ENCODE results near the gene SRRM4. TPM values are rescaled to one million over a fixed set of nuclear protein-coding genes. Genes with fewer than 3 reads are reported as not detected.

Gene SRRM4
- total RNA-seq, 2 donors from 2014 or later: not detected

DNA sequence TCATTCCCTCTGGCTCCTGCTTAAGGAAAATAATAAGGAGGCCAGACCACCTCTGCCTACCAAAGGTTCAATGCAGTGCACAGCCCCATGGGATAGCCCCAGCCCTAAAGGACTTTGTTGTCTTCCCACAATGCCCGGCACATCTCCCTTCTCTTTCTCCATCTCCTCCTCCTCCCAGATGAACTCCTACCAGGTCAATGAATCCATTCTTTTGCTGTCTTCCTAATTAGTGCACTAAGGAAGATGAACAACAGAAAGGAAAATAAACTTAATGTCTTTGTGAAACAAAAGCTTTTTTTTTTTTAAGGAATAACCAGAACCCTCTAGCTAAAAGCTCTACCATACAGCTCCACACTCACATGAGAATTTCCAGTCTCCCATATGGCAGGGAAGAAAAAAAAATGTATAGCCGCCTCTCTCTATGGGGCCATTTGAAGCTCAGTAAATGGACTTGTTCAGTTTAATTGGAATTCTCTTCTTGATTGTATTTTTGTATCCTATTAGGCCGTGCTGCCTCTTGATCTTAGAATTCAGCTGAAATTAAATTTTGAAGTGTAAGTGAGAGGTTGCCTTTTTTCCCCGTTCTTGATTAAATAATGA lies 155.6 kb downstream of the SRRM4 start:
- H3K4me1 Mint-ChIP-seq: no peaks in the 10 kb centered on the region
- no peaks in the 10 kb centered on the region for H3K36me3 Mint-ChIP-seq (ENCODE audit: low read depth)
- H3K27ac Mint-ChIP-seq: no peak overlapping the region
- ATAC-seq (replicated peaks): no peak
- H3K9me3 Mint-ChIP-seq: no peaks in the 10 kb centered on the region
- H3K4me3 Mint-ChIP-seq: no peak overlapping the region
- H3K27me3 Mint-ChIP-seq: peaks cover 3% of the 10 kb centered on the region

DNA sequence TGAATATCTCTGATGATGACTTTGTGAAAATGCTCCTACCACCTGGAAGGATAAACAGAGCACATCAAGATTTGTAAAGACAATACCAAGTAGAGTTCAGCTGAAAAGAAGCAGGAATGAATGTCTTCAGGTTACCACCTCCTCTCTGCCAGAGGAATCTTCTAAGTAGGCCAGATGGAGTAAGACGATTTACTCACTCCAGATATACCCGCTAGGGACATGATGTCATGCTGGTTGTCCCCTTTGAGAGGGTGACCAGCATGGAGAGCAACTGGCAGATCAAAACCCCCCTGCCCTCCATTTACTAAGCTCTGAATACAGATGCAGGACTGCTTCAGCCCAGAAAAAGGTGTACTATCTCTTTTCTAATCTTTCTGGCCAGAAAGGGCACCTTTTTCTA lies 158.1 kb downstream of the SRRM4 start:
- Mint-ChIP-seq H3K4me3 (no peak overlapping the region), H3K36me3 (ENCODE audit: low read depth) (no peaks in the 10 kb centered on the region), H3K4me1 (no peaks in the 10 kb centered on the region), H3K27me3 (peaks cover 6% of the 10 kb centered on the region), H3K27ac (no peak overlapping the region), H3K9me3 (no peaks in the 10 kb centered on the region)
- no peak for ATAC-seq (replicated peaks)

GRCh38 chr12:119145367-119145766 lies 164.0 kb downstream of the SRRM4 start:
- no peak for ATAC-seq (replicated peaks)
- Mint-ChIP-seq H3K9me3 (peaks cover 8% of the 10 kb centered on the region), H3K36me3 (ENCODE audit: low read depth) (no peaks in the 10 kb centered on the region)

GRCh38 chr12:119147847-119148448 lies 166.6 kb downstream of the SRRM4 start:
- no peak overlapping the region for H3K27ac Mint-ChIP-seq
- no peak overlapping the region for H3K4me3 Mint-ChIP-seq
- H3K4me1 Mint-ChIP-seq: no peaks in the 10 kb centered on the region
- H3K27me3 Mint-ChIP-seq: peaks cover 31% of the 10 kb centered on the region
- ATAC-seq (replicated peaks): no peak
- H3K9me3 Mint-ChIP-seq: peaks cover 11% of the 10 kb centered on the region
- no peaks in the 10 kb centered on the region for H3K36me3 Mint-ChIP-seq (ENCODE audit: low read depth)

More at GRCh38 chr12:119145367-119145766, 164.0 kb downstream of the SRRM4 start:
- Mint-ChIP-seq H3K27ac (no peak overlapping the region), H3K4me3 (no peak overlapping the region), H3K4me1 (no peaks in the 10 kb centered on the region), H3K27me3 (peaks cover 23% of the 10 kb centered on the region)

DNA sequence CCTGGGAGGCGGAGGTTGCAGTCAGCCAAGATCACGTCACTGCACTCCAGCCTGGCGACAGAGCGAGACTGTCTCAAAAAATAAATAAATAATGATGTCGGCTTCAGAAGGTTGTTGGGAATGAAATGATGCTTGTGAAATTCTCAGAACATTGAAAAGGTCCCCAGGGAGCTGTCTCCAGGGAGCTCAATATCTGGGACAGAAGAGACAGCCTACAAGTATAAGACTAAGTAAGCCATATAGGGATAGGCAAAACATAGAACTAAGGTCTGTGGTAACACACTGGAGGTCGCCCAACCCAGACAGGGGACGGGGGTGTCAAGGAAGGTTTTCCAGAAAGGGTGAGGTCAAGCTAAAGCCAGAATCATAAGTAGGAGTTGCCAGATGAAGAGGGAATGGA lies 167.9 kb downstream of the SRRM4 start:
- H3K36me3 Mint-ChIP-seq (ENCODE audit: low read depth): no peaks in the 10 kb centered on the region
- H3K4me3 Mint-ChIP-seq: no peak overlapping the region
- H3K27me3 Mint-ChIP-seq: peaks cover 37% of the 10 kb centered on the region
- no peak for ATAC-seq (replicated peaks)
- H3K4me1 Mint-ChIP-seq: no peaks in the 10 kb centered on the region
- H3K27ac Mint-ChIP-seq: no peak overlapping the region
- peaks cover 11% of the 10 kb centered on the region for H3K9me3 Mint-ChIP-seq

DNA sequence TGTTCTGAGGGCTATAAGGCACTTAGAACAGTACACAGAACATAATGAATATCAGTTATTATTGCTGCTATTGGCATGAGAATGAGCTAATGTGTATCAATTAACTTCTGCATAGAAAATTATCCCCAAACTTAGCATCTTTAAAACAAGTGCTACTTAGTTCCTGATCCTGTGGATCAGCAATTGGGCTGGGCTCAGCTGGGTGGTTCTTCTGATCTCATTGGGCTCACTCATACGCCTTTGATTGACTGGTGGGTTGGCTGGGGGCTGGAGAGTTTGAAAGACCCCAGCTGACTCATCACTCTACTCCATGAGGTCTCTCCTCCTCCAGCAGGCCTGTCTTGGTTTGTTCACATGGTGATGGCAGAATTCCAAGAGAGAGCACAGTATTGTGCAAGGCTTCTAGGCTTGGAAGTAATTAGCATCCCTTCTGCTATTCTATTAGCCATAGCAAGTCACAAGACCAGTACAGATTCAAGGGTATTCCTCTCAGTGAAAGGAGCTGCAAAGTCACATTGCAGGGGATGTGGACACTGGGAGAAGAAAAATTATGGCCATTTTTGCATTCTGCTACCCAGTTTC lies 170.2 kb downstream of the SRRM4 start:
- Mint-ChIP-seq H3K27ac (no peak overlapping the region), H3K27me3 (peaks cover 24% of the 10 kb centered on the region), H3K4me1 (no peaks in the 10 kb centered on the region), H3K9me3 (peaks cover 8% of the 10 kb centered on the region), H3K4me3 (no peak overlapping the region), H3K36me3 (ENCODE audit: low read depth) (no peaks in the 10 kb centered on the region)
- ATAC-seq (replicated peaks): no peak

DNA sequence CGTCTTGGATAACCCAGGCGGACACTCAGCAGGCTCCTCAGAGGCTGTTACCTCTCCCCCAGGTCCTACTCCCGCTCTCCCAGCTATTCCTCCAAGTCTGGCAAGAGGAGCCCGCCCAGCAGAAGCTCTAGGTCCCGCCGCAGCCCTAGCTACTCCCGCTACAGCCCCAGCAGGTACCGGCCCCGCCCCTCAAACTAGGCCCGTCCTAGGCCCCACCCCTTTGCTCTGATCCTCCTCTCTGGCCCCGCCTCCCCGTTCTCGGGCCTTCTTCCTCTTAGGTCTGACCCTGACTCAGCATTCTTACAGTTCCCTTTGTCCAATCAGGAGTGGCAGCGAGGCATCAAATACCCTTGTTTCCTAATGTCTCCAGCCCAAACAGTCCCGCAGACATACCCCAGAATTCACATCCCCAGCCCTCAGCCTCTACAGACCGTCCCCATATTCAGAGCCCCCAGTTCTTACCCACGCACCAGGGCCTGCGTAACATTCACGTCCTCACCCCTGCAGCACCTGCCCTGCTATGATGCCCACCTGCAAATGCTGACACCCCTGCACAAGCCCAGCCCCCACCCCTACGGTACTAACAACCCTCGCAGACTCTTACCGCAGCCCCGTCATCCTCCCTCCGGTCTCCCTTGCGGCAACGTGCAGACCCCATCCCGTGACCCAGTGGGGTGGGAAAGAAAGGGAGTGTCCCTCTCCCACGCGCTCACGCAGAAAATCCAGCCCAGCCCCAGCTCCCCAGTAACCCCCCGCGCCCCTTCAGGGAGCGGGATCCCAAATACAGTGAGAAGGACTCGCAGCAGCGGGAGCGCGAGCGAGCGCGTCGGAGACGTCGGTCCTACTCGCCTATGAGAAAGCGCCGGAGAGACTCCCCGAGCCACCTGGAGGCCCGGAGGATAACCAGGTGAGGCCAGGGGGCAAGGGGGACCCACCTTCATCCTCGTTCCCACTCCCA lies 172.4 kb downstream of the SRRM4 start:
- peaks cover 8% of the 10 kb centered on the region for H3K9me3 Mint-ChIP-seq
- peak; percentile 32 for ATAC-seq (replicated peaks)

GRCh38 chr12:119154435-119154818 lies 173.1 kb downstream of the SRRM4 start:
- peaks cover 5% of the 10 kb centered on the region for H3K9me3 Mint-ChIP-seq
- H3K4me3 Mint-ChIP-seq: no peak overlapping the region
- peaks cover 18% of the 10 kb centered on the region for H3K27me3 Mint-ChIP-seq
- no peaks in the 10 kb centered on the region for H3K36me3 Mint-ChIP-seq (ENCODE audit: low read depth)
- ATAC-seq (replicated peaks): no peak
- no peak overlapping the region for H3K27ac Mint-ChIP-seq
- no peaks in the 10 kb centered on the region for H3K4me1 Mint-ChIP-seq

More for the DNA sequence above, 172.4 kb downstream of the SRRM4 start:
- Mint-ChIP-seq H3K27ac (no peak overlapping the region), H3K27me3 (peaks cover 20% of the 10 kb centered on the region), H3K4me3 (no peak overlapping the region), H3K4me1 (no peaks in the 10 kb centered on the region), H3K36me3 (ENCODE audit: low read depth) (no peaks in the 10 kb centered on the region)

- H3K4me3 Mint-ChIP-seq: no peak overlapping the region
- peaks cover 2% of the 10 kb centered on the region for H3K9me3 Mint-ChIP-seq
- ATAC-seq (replicated peaks): no peak
- H3K36me3 Mint-ChIP-seq (ENCODE audit: low read depth): no peaks in the 10 kb centered on the region
- peaks cover 16% of the 10 kb centered on the region for H3K27me3 Mint-ChIP-seq
- H3K4me1 Mint-ChIP-seq: no peaks in the 10 kb centered on the region
- no peak overlapping the region for H3K27ac Mint-ChIP-seq
These were observed 175.2 kb downstream of the SRRM4 start for GRCh38 chr12:119156401-119157044.

- Mint-ChIP-seq H3K4me3 (no peak overlapping the region), H3K27me3 (peaks cover 9% of the 10 kb centered on the region), H3K36me3 (ENCODE audit: low read depth) (no peaks in the 10 kb centered on the region), H3K4me1 (no peaks in the 10 kb centered on the region), H3K27ac (no peak overlapping the region), H3K9me3 (no peaks in the 10 kb centered on the region)
- ATAC-seq (replicated peaks): no peak
These were observed 176.2 kb downstream of the SRRM4 start for GRCh38 chr12:119157528-119157927.

- Mint-ChIP-seq H3K27ac (no peak overlapping the region), H3K36me3 (ENCODE audit: low read depth) (no peaks in the 10 kb centered on the region), H3K9me3 (no peaks in the 10 kb centered on the region), H3K27me3 (peaks cover 7% of the 10 kb centered on the region), H3K4me1 (no peaks in the 10 kb centered on the region), H3K4me3 (no peak overlapping the region)
- no peak for ATAC-seq (replicated peaks)
These were observed 176.6 kb downstream of the SRRM4 start for GRCh38 chr12:119157978-119158377.

- Mint-ChIP-seq H3K4me3 (no peak overlapping the region), H3K36me3 (ENCODE audit: low read depth) (no peaks in the 10 kb centered on the region), H3K27me3 (peaks cover 7% of the 10 kb centered on the region), H3K4me1 (no peaks in the 10 kb centered on the region), H3K27ac (no peak overlapping the region), H3K9me3 (no peaks in the 10 kb centered on the region)
- ATAC-seq (replicated peaks): no peak
These were observed 177.1 kb downstream of the SRRM4 start for GRCh38 chr12:119158402-119158801.

- no peaks in the 10 kb centered on the region for H3K36me3 Mint-ChIP-seq (ENCODE audit: low read depth)
- H3K27ac Mint-ChIP-seq: no peak overlapping the region
These were observed 178.5 kb downstream of the SRRM4 start for GRCh38 chr12:119159844-119160243.

GRCh38 chr12:119167902-119168301 lies 186.6 kb downstream of the SRRM4 start:
- Mint-ChIP-seq H3K4me1 (no peaks in the 10 kb centered on the region), H3K27me3 (peaks cover 4% of the 10 kb centered on the region), H3K9me3 (peaks cover 3% of the 10 kb centered on the region), H3K36me3 (ENCODE audit: low read depth) (no peaks in the 10 kb centered on the region), H3K27ac (no peak overlapping the region), H3K4me3 (no peak overlapping the region)
- no peak for ATAC-seq (replicated peaks)

More at GRCh38 chr12:119159844-119160243, 178.5 kb downstream of the SRRM4 start:
- no peaks in the 10 kb centered on the region for H3K4me1 Mint-ChIP-seq
- no peak for ATAC-seq (replicated peaks)
- H3K9me3 Mint-ChIP-seq: no peaks in the 10 kb centered on the region
- H3K4me3 Mint-ChIP-seq: no peak overlapping the region
- peaks cover 4% of the 10 kb centered on the region for H3K27me3 Mint-ChIP-seq

Data from activated T-helper 17 cell treated with anti-CD3 and anti-CD28 coated beads, Interleukin-2, amount 50 U/mL, for 72 hours (primary cell).